Forelimb muscle (tissue), 1 donor: ENCODE data around the gene FOXP1. TPM values are rescaled to one million over a fixed set of nuclear protein-coding genes. Genes with fewer than 3 reads are reported as not detected.

ENCODE experiments used
- DNase-seq: peaks from one replicate; pipeline ENCODE4 v3.0.0-alpha.2; 2013; ENCODE audit warnings: low read depth
- polyA plus RNA-seq: library from polyadenylated mRNA; unstranded; fragments of 120-200 nt; gene quantifications from one replicate; pipeline ENCODE4 v1.2.1, GENCODE V29; 2013; ENCODE audit not compliant: insufficient read length

The FOXP1 gene
- polyA plus RNA-seq, 1 donor, result 15.8 TPM

DNA sequence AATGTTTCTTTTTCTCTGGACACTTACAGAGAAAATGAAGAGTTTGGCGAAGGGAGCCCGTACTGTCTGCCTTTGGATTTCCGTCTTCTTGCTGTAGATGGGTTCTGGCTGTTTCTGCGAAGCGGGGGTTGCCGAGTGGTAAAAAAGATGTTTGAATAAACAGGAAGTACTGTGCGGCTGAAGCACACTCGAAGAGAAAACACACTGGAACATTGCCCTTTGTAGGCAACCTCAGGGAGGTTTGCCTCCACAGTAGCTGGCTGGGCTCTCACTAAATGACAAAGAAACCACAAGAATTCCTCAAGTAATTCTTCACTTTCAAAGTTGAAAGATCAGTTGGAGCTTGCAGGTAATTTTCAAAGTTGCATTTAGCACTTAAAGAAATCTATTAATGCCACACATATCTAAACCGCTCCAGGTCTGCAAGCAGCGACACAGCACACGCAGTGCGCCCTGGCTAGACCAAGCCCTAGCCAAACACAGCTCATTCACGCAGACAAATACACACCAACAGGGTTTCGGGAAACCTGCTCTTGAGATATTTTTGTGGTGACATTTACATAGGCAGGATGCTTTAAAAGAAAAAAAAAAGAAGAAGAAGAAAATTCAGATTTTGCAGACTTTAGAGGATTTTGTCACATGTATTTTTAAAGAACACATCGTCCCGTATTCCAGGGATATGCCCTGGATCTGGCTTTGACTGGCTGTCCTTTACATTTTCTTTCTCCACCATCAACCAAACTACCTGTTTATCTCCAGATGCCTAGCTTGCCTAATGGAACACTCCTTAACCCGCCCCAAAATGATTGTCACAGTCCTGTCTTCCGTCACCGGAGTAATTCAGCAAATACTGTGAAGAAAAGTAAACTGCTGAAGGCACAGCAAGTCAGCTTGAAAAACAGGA is 452.8 kb downstream of the FOXP1 start:
- DNase-seq, result no peak

DNA sequence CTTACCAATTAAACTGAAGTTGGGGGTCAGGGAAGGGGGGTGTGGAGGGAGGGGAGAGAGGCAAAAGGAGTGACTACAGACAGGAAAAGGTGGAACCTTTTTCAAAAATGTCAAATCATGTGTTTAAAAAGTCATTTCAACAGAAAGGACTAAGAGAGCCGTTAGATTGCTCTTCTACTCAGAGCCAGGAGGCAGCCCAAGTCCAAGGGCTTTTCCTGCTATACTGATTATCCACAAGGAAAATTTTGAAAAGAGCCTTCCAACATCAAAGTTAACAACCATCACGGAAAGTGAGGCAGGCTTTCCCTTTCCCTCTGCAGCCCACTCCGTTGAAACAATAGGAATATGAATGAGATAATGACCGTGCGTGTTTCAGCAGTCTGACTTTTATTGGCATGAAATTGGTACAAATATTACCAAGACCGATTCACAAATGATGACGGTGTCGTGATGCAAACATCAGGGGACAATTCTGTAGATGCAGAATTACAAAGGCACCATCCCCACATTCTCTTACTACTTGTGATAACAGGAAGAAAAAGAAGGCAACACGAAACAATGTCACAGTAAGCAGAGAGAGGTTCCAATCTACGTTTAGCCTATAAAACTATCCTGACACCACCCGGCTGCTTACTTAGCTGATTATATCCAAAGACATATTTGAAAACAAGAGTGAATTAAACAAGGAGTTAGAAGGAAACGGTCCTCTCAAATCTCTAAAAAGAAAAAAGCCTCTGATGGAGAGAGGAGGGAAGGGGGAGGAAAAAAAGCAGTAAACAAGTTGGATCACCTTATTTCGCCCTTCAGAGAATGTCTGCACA is 453.7 kb downstream of the FOXP1 start:
- no peak for DNase-seq

DNA sequence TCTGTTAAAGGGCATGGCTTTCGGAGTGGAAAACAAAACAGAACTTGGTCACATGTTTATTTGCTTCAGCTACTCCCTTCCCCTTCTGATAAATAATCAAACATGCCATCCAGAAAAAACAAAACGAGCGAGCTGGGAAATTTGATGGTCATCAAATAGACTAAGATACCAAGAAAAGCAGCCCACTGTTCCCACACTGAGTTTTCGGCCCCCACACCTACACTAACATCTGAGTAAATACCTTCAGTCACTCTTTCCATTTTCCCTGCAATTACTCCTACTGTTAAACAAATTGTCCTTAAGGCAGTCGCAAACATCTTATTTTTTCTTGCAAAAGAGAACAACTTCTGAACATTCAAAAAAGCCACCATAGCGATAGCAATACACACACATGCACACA is 454.6 kb downstream of the FOXP1 start:
- DNase-seq, result no peak

DNA sequence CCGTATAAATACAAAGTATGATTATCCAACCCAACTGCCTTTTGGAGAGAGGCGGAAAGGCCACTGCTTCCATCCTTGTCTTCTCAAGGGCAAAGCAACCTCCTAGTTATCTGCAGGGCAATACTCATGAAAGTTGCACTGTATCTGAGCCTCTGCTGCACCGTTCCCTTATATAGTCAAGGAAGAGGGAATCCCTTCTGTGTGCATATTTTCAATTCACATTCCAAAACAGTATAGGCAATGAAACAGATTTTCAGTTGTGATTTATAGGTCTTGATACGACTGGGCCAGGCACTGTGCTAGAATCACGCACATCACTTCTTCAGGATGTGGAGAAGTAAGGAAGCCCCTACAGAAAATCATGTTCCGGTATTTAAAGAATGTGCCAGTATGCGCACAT is 455.7 kb downstream of the FOXP1 start:
- no peak for DNase-seq

DNA sequence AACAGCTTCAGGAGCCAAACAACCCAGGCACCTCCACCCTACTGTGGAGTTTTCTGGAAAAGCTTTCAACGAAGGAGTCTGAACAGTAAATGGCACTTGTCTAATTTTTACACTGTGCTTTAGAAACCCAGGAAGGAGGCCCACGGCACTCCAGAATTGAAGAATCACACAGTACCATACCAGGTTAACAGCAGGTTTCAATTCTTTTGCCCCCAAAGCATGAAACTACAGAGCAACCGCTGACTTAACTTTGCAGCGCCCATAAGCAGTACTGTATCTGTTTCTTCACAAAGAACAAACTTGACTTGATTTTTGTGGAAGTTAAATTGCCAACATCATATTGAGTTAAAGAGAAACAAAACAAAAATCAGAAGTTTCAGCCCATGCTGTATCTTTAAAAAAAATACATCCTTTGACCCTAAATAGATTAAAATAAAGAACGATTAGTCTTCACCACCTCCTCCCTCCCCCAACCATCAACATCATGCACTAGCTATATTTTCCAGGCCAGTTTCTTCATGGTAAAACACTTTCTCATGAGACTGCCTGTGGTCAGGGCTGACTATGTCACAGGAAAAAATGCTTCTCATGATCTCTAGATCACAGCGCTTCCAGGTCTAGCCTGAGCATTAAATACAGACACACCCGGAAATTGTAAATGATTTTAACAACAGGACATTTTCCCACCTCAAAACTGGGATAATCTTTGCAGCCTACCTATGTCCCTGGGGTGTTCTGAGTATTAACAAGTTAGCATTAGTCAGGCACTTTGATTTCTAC is 456.3 kb downstream of the FOXP1 start:
- no peak for DNase-seq

DNA sequence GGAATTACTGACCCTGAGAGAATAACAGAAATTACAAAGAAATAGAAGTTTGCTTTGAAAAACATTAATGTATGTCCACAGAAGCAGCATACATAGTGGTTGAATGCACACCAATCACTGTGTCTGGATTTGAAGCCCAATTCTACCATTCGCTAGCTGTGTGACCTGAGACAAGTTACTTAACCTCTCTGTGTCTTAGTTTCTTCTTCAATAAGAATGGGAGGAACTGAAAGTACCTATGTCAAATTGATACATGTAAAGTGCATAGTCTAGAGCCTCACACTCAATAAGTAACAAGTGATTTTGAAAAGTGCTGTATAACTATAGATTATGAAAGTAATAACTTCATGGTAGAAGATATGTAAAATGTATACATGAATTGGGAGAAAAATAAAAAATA is 457.8 kb downstream of the FOXP1 start:
- DNase-seq, result no peak

DNA sequence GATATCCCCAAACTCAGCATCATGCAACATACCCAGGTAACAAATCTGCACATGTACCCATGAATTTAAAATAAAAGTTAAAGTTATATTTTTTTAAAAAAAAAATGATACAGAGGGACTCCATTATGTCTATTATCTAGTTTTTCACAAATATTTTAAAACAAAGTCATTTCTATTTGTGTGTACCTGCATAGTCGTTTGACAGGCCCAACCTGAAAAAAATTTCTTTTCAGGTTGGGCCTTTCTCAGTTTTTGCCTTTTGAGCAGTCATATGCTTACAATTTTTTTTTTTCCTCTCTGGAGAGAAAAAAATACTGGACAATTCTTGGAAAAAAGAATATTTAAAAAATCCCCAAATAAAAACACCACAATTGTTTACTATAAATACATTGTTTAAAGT is 459.5 kb downstream of the FOXP1 start:
- DNase-seq, result no peak

DNA sequence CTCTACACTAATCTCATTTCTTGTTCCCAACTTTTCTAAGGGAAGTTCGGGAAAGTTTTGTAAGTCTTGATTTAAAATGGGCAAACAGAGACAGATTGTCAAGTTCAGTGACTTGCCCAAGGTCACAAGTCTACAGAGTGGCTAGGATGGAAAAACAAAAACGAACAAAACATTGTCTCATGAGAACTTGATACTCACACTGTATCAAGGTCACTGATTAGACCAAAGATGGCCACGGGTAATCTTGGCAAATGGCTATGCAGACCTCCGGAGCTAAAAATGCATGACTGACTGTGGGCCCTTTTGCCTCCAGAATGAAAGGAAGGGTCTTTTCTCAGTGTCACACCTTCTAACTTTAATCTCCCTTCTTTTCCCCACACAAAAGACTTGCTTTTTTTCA is 460.9 kb downstream of the FOXP1 start:
- no peak for DNase-seq

DNA sequence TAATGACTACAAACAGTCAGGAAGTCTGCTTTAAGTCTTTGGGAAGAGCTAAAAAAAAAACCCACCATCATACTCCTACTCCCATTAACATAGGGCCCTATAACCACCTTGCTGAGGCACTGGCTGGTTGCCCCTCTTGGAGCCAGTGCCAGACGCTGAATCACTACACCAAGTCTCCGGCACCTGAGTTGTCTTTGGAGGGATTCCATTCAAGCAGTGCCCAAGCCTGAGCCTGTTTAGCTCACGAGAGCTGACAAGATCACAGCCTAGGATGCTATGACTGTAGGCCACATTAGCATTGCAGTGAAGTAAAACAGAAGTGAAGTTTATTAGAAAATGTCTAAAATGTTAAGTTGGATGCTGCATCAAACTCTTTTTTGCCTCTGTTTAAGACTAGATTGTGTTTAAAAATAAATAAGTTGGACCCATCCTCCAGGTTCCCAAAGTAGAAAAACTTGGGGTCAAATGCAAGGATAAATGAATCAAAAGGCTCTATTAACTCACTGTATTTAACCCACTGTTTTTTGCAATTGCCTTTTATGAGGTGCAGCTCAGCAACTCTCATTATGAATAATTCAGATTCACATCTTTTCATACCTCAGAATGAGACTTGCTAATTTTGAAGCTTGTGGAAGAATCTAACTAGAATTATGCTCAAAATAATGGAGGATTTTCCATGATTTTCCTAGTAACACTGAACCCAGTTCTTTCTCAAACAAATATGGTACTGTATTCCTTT is 461.9 kb downstream of the FOXP1 start:
- DNase-seq, result no peak

DNA sequence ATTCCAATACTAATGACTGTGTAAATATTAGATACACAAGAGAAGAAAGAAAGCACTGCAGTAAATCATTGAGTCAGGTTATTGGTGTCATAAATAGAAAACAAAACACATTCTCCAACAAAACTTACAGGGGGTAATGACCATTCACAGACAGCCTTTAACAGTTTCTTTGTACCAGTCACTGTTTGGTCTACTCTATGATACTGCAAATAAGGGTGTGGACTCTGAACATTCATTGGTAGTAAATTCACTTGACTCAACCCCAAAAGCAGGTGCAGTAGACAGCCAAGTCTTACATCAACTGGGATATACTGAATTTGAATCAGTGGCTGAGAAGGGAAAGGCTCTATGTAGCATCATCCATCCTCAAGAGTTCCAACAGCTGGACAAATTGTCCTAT is 463.5 kb downstream of the FOXP1 start:
- no peak for DNase-seq

DNA sequence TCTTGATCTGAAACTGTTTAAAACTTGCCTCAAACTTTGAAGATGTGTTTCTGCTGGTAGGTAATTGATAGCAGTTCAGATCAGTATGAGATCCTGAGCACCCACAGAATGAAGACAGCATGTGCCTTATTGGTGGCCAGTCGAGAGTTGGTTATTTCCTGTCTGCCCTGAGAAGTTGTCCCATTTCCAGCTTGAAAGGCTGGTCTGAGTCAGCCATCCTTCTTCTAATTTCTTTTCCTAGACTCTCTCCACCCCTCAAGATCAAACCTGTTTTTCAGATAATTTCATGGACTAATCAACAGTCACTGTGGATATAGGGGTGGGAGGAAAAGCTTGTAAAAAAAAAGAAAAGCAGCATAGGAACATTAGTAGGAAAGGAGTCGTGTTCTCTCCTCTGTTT is 464.4 kb downstream of the FOXP1 start:
- no peak for DNase-seq

DNA sequence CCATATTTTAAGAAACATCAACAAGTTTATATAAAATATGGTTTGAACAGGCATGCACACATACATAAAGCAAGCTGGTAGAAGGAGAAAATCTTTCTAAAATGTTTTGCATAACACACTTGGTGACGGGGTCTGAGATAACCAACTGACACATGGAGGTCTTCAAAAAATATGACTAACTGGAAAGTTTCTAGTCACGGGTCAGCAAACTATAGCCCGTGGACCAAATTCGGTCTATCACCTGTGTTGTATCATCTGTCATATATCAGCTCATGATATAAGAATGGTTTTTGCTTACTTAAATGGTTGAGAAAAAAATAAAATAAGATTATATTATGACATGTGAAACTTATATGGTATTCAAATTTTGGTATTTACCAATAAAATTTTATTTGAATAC is 465.1 kb downstream of the FOXP1 start:
- DNase-seq, result no peak

DNA sequence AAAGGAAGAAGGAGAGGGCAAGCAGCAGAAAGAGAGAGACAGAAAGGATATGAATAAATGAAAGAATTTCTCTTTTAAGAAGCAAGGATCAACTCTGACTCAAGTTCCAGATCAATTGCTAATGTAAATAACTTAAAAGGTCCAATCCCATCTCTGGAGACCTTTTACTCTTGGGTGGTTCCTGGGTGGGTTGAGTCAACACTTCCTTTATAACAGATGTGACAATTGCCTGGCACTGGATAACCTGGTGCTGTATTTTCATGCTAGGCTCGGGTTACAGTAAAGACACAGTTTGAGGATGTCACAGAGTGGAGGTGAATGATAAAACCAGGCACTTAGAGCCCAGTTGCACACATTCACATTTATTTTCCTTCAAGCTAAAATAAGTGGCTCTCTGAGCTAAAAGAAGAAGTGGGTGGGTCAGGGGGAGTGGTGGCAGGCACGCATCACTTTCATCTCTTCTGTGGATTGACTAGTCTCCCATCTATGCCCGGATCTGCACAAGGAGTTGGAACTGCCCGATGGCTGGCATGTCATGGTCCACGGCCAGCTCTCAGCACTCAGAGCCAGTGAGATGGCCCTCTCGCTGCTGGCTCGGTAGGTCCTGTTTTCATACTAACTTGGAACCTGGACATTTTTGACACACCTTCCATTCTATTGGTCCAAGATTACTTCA is 465.8 kb downstream of the FOXP1 start:
- DNase-seq, result no peak

DNA sequence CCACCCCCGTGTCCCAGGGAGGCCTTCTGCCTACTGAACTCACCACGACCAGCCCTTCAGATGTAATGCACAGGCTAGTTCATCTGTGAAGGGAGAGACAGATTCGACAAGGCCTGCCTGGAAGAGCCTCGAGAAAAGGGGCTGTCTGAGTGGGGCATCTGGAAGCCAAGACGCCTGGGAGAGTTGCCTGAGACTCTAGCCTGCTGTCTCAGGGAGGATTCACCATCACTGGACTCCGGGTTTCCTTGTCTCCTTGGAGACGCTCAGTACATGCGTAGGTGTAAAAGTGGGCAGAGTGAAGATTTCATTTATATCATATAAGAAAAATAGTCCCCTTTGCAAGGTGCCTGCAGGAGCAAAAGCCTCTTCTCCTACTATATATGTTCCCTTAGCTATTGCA is 468.9 kb downstream of the FOXP1 start:
- no peak for DNase-seq

DNA sequence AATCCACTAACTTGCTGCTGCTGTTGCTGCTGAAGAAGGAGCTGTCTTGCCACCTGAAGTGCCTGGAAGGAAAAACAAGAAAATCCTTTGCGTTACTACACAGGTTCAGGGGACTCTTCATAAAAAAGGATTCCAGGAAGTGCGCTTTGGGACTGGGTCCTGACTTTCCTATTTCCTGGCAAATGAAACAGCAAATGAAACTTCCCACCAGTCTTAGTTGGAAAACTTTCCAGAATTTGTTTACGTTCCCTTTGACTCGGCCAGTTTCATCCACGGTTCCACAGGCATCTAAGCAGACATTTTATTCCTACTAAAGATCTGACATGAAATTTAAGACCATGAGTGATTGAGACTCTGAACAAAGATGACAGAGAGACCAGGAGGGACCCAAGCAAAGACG is 471.0 kb downstream of the FOXP1 start:
- no peak for DNase-seq

DNA sequence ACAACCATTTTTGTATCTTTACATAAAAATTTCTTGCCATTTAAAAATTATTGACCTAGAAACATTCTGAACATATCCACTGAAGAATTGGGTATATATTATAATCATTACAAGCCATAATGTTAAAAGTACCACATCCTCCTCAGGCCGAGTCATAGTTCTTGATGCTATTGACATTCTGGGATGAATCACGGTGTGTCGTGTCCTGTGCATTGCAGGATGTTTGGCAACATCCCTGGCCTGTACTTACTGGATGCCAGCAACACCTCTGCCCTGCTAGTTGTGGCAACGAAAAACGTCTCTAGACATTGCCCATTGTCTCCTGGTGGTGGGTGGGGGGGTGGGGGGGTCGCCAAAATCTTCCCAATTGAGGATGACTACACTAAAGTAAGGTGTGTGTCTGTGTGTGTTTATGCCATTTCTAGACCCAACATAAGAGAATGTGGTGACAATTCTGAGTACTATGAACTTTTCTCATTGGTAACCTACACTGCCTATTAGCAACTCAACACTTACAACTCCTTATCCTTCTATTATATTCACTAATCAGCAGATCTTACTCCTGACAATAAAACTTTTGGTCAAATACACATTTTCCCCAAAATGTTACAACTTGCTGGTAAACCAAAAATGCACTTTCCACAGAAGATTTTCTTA is 471.6 kb downstream of the FOXP1 start:
- DNase-seq, result no peak

DNA sequence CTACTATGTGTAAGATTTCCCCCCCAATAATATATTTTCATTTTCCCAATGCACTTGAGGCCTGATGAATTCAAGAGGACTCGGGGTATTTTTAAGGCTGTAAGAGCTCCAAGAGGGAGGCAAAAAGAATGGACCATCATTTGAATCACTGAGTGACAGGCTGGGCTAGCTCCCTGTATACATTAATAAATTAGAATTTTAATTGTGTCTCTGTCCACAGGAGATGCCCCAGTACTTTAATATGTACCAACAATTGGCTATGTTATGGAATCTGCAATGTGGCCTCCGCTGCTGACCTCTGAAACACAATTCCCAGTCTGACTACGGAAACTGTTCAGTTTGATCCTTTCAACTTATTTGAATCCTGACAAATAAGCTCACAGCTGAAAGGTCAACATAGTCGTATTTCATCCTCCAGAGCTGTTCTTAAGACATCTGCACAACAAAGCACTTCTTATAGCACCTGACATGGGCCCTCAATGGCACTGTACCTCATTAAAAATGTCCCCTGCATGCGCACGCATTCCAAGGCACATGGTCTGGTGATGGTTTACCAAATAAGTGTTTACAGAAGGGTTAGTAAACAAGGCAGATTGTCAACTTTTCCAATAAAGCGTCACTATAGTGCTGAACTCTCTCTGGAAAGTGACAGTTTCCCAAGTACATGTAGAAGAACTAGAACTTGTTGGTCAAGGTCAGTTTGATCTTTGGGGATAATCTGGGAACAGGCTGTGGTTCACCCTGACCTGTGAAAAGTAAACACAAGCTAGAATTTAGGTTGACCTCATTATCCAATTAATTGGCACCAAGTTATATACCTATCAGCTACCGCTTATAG is 472.9 kb downstream of the FOXP1 start:
- DNase-seq, result no peak

DNA sequence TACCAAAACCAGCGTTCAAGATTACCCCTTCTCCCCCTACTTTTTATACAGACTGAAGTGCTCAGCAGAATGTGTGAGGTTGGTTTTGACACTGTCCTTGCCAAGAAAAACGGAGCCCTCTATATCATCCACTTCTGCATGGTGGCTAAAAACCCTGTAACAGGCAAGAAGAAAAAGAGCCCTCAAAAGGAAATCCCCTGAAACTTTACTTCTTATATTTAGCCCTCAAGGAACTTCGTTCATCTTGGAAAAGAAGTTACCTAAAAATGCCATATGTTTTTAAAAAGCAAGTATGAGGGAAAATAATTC is 473.6 kb downstream of the FOXP1 start:
- DNase-seq, result no peak

DNA sequence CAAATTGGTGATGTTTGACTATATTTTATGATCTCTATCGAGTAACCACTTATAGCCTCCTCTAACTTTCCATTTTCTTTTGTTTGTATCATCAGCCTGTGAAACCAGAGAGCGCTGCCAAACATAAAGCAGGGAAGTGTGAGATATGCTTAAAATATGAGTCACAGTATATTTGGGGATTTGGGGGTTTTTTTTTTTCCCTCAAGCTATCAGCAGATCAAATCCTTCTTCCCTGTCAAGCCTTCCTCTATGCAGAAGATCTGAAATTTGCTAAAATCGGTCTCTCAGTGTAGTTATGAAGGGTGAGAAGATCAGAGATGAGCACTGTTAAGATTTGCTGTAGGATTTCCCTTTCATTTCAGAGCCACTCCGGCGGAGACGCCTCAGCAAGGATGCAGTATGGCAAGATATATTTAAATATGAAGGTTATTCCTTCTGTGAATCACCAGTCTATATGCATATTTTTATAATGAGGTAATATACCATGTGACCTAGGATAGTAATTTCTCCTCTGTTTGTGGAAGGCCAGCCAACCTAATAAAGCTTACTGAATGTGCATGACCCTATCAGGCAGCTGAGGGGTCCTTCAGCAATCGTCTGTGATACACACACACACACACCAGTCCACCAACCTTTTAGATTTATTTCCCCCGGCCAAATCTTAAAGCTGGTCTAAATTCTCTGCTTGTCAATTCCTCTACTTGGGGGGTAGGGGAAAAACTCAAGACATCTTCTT is 474.1 kb downstream of the FOXP1 start:
- DNase-seq, result no peak
